ENCODE results near the gene MROH8. TPM values are rescaled to one million over a fixed set of nuclear protein-coding genes. Genes with fewer than 3 reads are reported as not detected.

MROH8 gene
- total and polyA plus RNA-seq, 2 experiments from 2014 or later, result 0.63 to 0.68 TPM

DNA sequence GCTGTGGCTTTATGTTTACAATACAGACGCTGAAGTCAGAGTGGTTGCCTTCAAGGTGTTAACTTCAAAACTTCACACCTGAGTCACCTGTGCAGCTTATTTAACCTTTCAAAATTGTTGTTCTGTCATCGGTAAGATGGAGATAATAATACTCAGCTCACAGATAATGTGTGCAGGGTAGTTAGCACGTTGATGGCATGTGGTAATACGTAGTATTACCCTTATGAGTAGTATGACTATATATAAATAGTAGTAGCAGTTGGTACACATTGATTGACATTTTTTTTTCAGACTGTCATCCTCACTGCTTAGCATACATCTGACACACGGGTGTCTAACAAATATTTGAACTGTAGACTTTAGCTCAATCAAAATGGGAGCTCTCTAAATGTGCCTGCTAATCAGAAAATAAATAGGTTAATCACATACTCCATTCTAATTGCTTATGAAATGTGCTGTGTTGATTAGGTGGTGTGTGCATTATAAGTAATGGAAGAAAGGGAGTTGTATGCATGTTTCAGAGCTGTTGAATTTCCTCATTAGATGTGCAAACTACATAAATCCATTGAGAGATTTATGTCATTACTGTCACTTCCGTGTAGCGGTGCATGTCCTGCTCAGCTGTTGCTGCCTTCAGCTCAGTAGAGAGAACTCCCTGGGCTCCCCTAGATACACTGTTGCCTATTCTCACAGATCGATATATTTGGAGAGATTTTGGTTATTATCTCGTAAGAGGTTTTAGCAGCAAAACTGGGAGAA lies 11.2 kb upstream of the MROH8 start (continued):
- TF ChIP-seq, protein P1, sequence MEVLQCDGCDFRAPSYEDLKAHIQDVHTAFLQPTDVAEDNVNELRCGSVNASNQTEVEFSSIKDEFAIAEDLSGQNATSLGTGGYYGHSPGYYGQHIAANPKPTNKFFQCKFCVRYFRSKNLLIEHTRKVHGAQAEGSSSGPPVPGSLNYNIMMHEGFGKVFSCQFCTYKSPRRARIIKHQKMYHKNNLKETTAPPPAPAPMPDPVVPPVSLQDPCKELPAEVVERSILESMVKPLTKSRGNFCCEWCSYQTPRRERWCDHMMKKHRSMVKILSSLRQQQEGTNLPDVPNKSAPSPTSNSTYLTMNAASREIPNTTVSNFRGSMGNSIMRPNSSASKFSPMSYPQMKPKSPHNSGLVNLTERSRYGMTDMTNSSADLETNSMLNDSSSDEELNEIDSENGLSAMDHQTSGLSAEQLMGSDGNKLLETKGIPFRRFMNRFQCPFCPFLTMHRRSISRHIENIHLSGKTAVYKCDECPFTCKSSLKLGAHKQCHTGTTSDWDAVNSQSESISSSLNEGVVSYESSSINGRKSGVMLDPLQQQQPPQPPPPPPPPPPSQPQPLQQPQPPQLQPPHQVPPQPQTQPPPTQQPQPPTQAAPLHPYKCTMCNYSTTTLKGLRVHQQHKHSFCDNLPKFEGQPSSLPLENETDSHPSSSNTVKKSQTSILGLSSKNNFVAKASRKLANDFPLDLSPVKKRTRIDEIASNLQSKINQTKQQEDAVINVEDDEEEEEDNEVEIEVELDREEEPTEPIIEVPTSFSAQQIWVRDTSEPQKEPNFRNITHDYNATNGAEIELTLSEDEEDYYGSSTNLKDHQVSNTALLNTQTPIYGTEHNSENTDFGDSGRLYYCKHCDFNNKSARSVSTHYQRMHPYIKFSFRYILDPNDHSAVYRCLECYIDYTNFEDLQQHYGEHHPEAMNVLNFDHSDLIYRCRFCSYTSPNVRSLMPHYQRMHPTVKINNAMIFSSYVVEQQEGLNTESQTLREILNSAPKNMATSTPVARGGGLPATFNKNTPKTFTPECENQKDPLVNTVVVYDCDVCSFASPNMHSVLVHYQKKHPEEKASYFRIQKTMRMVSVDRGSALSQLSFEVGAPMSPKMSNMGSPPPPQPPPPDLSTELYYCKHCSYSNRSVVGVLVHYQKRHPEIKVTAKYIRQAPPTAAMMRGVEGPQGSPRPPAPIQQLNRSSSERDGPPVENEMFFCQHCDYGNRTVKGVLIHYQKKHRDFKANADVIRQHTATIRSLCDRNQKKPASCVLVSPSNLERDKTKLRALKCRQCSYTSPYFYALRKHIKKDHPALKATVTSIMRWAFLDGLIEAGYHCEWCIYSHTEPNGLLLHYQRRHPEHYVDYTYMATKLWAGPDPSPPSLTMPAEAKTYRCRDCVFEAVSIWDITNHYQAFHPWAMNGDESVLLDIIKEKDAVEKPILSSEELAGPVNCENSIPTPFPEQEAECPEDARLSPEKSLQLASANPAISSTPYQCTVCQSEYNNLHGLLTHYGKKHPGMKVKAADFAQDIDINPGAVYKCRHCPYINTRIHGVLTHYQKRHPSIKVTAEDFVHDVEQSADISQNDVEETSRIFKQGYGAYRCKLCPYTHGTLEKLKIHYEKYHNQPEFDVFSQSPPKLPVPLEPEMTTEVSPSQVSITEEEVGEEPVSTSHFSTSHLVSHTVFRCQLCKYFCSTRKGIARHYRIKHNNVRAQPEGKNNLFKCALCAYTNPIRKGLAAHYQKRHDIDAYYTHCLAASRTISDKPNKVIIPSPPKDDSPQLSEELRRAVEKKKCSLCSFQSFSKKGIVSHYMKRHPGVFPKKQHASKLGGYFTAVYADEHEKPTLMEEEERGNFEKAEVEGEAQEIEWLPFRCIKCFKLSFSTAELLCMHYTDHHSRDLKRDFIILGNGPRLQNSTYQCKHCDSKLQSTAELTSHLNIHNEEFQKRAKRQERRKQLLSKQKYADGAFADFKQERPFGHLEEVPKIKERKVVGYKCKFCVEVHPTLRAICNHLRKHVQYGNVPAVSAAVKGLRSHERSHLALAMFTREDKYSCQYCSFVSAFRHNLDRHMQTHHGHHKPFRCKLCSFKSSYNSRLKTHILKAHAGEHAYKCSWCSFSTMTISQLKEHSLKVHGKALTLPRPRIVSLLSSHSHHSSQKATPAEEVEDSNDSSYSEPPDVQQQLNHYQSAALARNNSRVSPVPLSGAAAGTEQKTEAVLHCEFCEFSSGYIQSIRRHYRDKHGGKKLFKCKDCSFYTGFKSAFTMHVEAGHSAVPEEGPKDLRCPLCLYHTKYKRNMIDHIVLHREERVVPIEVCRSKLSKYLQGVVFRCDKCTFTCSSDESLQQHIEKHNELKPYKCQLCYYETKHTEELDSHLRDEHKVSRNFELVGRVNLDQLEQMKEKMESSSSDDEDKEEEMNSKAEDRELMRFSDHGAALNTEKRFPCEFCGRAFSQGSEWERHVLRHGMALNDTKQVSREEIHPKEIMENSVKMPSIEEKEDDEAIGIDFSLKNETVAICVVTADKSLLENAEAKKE (CRISPR knock-in tag; IDR thresholded peaks at IDR 0.05), result no peak
- no peak for TF ChIP-seq CREB1 (CRISPR knock-in tag; IDR thresholded peaks at IDR 0.05; ENCODE audit: low read depth)

GRCh38 chr20:37189416-37190016 lies 10.2 kb upstream of the MROH8 start:
- H3K27me3 ChIP-seq (ENCODE audit: insufficient read depth), result no peaks in the 10 kb centered on the region
- peaks cover 84% of the 10 kb centered on the region for H4K20me1 ChIP-seq (replicated peaks; ENCODE audit: insufficient read depth)
- H3K27me3 Mint-ChIP-seq (ENCODE audit: insufficient read depth, low read depth, poor library complexity), result peaks cover 8% of the 10 kb centered on the region
- no peak for ATAC-seq
- H3F3A ChIP-seq (replicated peaks; ENCODE audit: low read depth), result peaks cover 6% of the 10 kb centered on the region
- peak overlapping the region; percentile 68 for H3K27ac ChIP-seq (ENCODE audit: low read depth)
- no peak overlapping the region for H3K4me2 ChIP-seq
- no peaks in the 10 kb centered on the region for H3K9me2 ChIP-seq (ENCODE audit: insufficient read depth)
- H3K9me3 Mint-ChIP-seq, result no peaks in the 10 kb centered on the region
- H2AFZ ChIP-seq, result no peak overlapping the region
- no peak overlapping the region for H3K4me3 ChIP-seq
- peaks cover 96% of the 10 kb centered on the region for H3K79me2 ChIP-seq (replicated peaks; ENCODE audit: insufficient read depth)
- H3K4me3 Mint-ChIP-seq, result no peak overlapping the region
- no peak overlapping the region for H3K27ac Mint-ChIP-seq
- H3K4me1 Mint-ChIP-seq, result peaks cover 19% of the 10 kb centered on the region
- peaks cover 60% of the 10 kb centered on the region for H3K36me3 Mint-ChIP-seq (ENCODE audit: low read depth)
- peaks cover 30% of the 10 kb centered on the region for H3K36me3 ChIP-seq (ENCODE audit: insufficient read depth)
- DNase-seq (ENCODE audit: low spot score), result no peak
- H3K4me1 ChIP-seq (ENCODE audit: insufficient read depth), result peaks cover 14% of the 10 kb centered on the region; the same call in 1 of the 2 replicates
- TF ChIP-seq, protein P1 (CRISPR knock-in tag; IDR thresholded peaks at IDR 0.05), result no peak
- TF ChIP-seq, protein P2, sequence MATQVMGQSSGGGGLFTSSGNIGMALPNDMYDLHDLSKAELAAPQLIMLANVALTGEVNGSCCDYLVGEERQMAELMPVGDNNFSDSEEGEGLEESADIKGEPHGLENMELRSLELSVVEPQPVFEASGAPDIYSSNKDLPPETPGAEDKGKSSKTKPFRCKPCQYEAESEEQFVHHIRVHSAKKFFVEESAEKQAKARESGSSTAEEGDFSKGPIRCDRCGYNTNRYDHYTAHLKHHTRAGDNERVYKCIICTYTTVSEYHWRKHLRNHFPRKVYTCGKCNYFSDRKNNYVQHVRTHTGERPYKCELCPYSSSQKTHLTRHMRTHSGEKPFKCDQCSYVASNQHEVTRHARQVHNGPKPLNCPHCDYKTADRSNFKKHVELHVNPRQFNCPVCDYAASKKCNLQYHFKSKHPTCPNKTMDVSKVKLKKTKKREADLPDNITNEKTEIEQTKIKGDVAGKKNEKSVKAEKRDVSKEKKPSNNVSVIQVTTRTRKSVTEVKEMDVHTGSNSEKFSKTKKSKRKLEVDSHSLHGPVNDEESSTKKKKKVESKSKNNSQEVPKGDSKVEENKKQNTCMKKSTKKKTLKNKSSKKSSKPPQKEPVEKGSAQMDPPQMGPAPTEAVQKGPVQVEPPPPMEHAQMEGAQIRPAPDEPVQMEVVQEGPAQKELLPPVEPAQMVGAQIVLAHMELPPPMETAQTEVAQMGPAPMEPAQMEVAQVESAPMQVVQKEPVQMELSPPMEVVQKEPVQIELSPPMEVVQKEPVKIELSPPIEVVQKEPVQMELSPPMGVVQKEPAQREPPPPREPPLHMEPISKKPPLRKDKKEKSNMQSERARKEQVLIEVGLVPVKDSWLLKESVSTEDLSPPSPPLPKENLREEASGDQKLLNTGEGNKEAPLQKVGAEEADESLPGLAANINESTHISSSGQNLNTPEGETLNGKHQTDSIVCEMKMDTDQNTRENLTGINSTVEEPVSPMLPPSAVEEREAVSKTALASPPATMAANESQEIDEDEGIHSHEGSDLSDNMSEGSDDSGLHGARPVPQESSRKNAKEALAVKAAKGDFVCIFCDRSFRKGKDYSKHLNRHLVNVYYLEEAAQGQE (IDR thresholded peaks at IDR 0.05; ENCODE audit: unreplicated experiment), result no peak
